ENCODE data around the gene KIDINS220.

KIDINS220 gene

GRCh38 chr2:8836971-8837794 is at the start of gene KIDINS220:
KIDINS220 (minus strand) TSS chr2:8837613; CDS start chr2:8827093, 10,520 bp downstream.
- no peak for DNase-seq

- DNase-seq = no peak
These were observed 49.5 kb upstream of the KIDINS220 start for GRCh38 chr2:8886876-8887275.

DNA sequence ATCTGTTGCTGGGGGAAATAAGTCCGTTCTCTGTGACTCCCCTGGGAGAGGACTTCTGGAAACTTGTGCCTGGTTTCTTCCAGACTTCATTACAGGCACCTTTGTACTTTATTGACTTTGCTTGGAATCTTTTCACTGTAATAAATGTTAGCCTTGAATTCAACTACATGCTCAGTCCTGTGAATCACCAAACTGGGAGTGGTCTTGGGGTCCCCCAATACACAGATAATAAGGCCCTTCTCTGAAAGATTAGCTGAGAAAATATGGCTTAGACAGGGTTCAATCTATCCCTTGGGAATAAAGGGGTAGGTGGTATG is 48.7 kb upstream of the KIDINS220 start:
- DNase-seq = no peak

DNA sequence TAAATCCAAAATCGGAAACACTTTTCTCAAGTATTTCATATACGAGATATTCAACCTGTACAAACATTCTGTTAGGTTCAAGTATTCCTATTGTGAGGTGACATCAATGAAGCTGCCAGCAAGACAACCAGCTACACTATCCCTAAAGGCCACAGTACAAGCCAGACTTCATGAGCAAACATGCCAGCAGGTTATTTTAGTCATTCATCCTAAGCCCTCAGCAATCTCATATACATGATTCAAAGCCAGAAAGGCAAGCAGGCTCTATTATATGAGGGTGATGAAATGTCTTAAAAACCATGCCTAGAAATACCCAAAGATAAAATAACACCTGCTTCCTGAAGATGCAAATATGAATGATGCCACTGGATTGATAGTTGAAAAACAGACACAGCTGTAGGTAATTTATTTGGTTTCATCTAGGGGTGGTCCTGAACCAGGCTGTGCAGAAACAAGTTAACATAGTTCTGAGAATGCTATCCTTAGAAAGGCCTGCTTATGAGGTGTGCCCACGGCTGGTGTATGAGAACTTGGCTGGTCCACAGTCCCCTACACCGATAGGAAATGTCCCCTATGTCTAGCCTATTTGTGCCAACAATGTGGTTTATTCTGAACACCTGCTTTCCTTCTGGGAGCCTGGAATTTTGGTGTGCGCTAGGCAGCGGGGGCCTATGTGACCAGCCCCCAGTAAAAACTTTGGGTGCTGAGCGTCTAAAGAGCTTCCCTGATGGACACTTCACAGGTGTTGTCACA is 48.2 kb upstream of the KIDINS220 start:
- no peak for DNase-seq

DNA sequence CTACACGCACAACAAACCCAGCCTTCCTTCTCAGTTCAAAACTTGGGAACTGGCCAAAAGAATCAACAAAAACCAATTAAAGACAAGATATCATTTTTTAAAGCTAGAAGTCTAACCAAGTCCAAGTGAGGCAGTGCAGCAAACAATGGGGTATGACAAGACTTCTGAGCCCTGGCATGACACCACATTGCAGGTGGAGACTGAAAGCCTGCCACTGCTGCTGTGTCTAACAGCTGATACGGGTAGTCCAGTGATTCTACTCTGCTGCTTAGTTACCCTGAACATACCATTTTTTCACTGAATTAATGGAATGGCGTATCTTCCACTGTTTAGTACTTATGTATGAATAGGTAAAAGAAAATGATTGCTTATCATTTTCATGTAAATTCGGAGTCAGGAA is 47.4 kb upstream of the KIDINS220 start:
- DNase-seq = no peak

- no peak for DNase-seq
These were observed 44.7 kb upstream of the KIDINS220 start for GRCh38 chr2:8882094-8882493.

DNA sequence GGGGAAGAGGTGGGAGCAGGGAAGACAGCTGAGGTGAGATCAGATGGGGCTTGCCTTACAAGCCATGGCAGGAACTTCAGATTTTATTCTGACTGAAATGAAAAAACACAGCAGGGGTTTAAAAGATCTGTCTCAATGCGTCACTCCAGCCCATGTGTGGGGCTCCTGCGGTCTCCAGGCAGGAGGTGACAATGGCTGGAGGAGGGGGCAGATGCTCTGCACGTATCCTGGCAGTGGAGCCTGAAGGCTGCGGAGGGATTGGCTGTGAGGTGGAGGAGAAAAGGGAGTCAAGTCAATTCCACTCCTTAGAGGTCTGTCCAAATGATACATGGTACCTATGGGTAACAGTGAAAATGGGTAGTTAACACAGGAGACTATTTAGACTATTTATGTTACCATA is 40.5 kb upstream of the KIDINS220 start:
- no peak for DNase-seq

GRCh38 chr2:8877332-8877731 is 39.9 kb upstream of the KIDINS220 start:
- no peak for DNase-seq

- no peak for DNase-seq
These were observed 39.2 kb upstream of the KIDINS220 start for GRCh38 chr2:8876628-8877027.

- no peak for DNase-seq
These were observed 35.5 kb upstream of the KIDINS220 start for GRCh38 chr2:8872821-8873432.

- no peak for DNase-seq
These were observed 33.0 kb upstream of the KIDINS220 start for GRCh38 chr2:8870441-8870840.

DNA sequence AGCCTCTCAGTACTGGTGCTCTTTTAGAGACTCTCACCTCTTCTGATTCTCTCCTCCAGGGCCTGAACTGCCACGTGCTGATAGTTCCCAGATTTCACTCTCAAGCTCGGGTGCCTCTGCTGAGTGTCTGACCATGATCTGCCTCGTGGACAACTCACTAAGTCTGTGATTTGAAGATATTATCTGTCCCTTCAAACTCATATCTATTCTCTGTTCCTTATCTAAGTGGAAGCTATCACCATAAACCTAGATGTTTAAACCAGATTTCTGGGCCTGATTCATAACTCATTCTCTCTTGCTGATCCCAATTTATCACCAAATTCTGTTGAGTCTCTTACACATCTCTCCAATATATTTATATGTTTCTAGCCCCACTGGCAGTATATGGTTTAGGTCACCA is 29.9 kb upstream of the KIDINS220 start:
- DNase-seq = no peak

GRCh38 chr2:8863331-8863953 is 26.0 kb upstream of the KIDINS220 start:
- no peak for DNase-seq

DNA sequence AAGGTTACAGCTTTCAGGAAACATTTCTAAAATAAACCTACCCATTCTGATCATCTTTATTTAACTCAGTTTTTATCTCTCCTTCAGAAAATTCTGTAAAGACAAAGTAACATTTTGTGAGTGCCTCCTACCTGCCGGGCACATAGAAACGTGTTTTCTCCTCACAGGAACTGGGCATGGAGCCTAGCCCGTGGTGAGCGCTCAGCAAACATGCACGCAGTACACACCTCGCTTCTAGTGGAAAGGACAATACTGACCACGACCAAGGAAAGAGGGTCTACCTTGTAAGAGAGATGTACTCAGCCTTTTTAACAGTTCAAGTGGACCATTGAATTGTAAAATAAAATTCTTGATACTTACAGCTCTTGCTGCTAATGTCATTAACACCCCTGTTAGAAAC is 24.8 kb upstream of the KIDINS220 start:
- DNase-seq = no peak

- DNase-seq = no peak
These were observed 24.4 kb upstream of the KIDINS220 start for GRCh38 chr2:8861797-8862196.

DNA sequence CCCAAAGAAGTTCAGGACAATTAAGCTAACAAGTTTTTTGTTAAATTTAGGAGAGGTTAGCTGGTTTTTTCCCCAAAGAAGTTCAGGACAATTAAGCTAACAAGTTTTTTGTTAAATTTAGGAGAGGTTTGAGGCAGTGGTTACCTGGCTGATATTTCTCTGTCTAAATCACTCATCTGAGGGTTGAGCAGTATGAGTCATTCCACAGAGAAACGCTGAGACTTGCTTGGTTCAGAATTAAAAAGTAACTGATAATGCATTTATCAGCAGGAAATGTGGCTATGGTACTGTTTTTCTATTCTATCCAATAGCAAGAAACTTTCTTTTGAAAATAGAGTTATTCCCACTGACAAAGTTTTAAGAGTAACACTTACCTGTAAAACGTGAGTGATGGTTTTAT is 22.8 kb upstream of the KIDINS220 start:
- no peak for DNase-seq

DNA sequence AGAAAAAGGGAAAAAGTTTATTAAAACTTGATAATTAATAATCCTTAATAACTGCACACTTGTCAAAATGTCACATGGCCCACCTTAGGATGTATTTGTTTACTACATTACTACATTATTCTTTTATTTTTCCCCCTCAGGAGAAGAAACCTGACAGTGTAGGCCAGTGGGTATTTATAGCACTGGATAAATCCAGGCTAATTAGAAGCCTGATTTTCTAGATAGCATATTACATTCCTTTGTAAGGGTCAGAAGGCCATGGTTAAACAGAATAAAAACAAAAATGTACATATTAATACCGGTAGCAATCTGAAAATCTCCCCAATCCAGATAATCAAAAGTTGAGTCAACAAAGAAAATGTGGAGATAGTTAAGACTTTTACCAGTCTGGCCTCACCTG is 21.5 kb upstream of the KIDINS220 start:
- no peak for DNase-seq

DNA sequence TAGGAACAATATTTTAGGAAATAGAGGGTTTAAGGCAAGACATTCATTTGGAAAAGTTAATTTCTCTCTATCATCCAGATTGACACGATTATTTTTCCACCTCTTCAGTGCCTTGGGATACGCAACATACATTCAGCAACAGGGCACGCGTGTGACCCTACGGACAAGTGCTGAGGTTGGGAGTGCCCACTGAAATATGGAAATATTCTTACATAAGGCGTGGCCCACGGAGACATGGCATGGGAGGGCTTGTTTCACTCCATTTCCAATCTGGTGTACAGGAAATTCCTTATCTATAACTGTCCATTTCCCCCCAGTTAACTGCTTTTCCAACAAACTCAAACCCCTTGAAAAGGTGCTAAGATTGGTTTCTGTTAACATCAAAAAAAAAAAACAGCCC is 20.9 kb upstream of the KIDINS220 start:
- no peak for DNase-seq

DNA sequence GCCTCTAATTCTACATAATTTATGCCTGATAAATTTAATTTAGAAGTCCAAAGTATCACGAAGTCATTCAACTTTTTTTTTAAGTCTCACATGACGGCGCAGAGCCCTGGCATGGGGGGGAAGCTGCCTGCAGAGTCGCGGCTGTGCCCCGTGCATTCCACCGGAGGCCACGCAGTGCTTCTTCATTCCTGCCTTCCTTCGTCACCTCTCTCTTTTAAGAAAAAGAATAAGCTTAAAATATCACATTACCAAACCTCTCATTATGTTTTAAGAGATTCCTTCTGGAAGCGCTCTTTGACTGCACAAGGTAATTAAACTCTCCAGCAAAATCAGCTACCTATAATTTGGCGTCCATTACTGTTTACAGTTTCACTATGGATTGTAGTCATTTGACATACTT is 20.3 kb upstream of the KIDINS220 start:
- DNase-seq = no peak

- DNase-seq = no peak
These were observed 18.8 kb upstream of the KIDINS220 start for GRCh38 chr2:8856176-8856575.

- DNase-seq = no peak
These were observed 17.6 kb upstream of the KIDINS220 start for GRCh38 chr2:8855010-8855409.

GRCh38 chr2:8853426-8853825 is 16.0 kb upstream of the KIDINS220 start:
- DNase-seq = no peak

GRCh38 chr2:8851811-8852560 is 14.6 kb upstream of the KIDINS220 start:
- DNase-seq = no peak

Measured in cortex of kidney (tissue), 1 donor.